ENCODE results near the gene TNIP1.

The TNIP1 gene

DNA sequence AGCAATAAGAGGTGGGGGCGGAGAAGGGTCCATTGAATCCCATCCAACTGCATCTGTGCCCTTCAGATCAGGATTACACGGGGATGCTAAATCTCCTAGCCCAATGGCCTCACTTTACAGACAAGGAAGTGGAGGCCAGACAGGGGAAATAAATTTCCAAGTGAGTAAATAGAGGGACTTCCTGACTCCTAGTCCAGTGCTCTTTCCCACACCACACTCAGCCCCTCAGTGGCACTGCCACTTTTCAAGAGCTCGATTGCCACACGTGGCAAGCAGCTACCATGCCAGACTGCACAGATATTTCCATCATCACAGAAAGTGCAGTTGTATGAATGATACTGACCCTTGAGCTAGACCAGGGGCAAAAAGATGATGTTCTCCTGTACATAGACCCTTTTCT lies 8.2 kb upstream of the TNIP1 start:
- H3K27me3 ChIP-seq (ENCODE audit: control insufficient read depth, insufficient read depth, low read length) = no peaks in the 10 kb centered on the region
- no peaks in the 10 kb centered on the region for H3K36me3 ChIP-seq (ENCODE audit: control insufficient read depth, insufficient read depth, low read length)
- H3K27ac ChIP-seq (ENCODE audit: low read depth, low read length) = no peak overlapping the region
- no peak overlapping the region for H3K4me3 ChIP-seq (ENCODE audit: low read length)
- peaks cover 4% of the 10 kb centered on the region for H3K4me1 ChIP-seq (ENCODE audit: control insufficient read depth, insufficient read depth, low read length)
- H3K9ac ChIP-seq (ENCODE audit: low read length) = no peak overlapping the region

- Histone ChIP-seq H3K27me3 (ENCODE audit: control insufficient read depth, insufficient read depth, low read length) (no peaks in the 10 kb centered on the region), H3K4me1 (ENCODE audit: control insufficient read depth, insufficient read depth, low read length) (peaks cover 4% of the 10 kb centered on the region), H3K36me3 (ENCODE audit: control insufficient read depth, insufficient read depth, low read length) (no peaks in the 10 kb centered on the region), H3K9ac (ENCODE audit: low read length) (no peak overlapping the region), H3K27ac (ENCODE audit: low read depth, low read length) (no peak overlapping the region), H3K4me3 (ENCODE audit: low read length) (no peak overlapping the region)
These were observed 6.7 kb upstream of the TNIP1 start for GRCh38 chr5:151087486-151087885.

DNA sequence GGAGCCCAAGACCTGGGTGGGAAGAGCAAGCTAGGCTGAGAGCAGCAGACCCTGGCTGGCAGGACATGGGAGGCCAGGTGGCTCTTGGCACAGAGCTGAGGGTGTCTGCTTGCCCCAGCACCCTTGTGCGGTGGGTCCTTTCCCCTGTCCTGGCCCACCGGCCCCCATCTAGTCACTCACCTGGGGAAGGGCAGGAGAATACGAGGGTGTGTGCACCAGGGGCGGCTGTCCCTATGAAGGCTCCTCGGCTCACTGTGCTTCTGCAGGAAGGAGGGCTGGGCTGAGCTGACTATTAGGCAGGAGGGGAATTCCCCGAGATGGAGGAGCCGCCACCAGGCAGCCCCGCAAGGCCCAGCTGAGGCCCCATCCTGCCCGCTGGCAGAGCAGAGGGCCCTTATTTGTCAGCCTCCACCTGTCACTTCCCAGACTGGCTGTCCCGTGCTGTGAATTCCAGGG lies 6.1 kb upstream of the TNIP1 start:
- H3K36me3 ChIP-seq (ENCODE audit: control insufficient read depth, insufficient read depth, low read length) = no peaks in the 10 kb centered on the region
- no peak overlapping the region for H3K9ac ChIP-seq (ENCODE audit: low read length)
- H3K4me3 ChIP-seq (ENCODE audit: low read length) = no peak overlapping the region
- H3K4me1 ChIP-seq (ENCODE audit: control insufficient read depth, insufficient read depth, low read length) = peaks cover 5% of the 10 kb centered on the region
- H3K27me3 ChIP-seq (ENCODE audit: control insufficient read depth, insufficient read depth, low read length) = no peaks in the 10 kb centered on the region
- H3K27ac ChIP-seq (ENCODE audit: low read depth, low read length) = no peak overlapping the region

DNA sequence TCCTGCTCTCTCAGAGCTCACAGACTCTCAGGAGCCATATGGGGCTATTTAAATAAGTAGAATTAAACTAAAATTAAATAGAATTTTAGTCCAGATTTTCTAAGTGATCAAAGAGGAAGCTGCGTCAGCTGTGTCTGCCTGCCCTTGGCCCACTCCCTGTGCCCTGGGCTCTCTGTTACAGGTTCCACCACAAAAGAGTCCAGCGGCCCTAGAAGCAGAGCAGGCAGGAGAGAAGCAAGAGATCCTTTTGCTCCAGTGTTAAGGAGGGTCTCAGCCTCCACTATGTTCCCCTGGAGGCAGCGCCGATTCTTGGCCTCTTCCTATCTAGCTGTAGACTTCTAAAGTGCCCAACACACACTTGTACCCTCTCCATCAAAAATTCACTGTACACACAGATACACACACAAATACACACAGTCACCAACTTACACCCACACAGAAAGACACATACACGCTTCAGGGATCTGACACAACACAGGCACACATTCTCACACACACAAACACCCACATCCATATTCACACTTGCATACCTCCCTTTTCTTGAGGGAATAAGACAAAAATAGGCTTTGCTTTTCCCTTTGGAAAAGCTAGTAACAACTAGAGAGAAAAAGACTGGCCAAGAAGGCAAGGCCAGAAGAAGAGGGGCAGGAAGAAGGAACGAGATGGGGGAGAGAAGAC lies 5.5 kb upstream of the TNIP1 start:
- no peak overlapping the region for H3K9ac ChIP-seq (ENCODE audit: low read length)
- H3K4me1 ChIP-seq (ENCODE audit: control insufficient read depth, insufficient read depth, low read length) = peaks cover 9% of the 10 kb centered on the region
- H3K27me3 ChIP-seq (ENCODE audit: control insufficient read depth, insufficient read depth, low read length) = no peaks in the 10 kb centered on the region
- no peak overlapping the region for H3K27ac ChIP-seq (ENCODE audit: low read depth, low read length)
- H3K36me3 ChIP-seq (ENCODE audit: control insufficient read depth, insufficient read depth, low read length) = no peaks in the 10 kb centered on the region
- no peak overlapping the region for H3K4me3 ChIP-seq (ENCODE audit: low read length)

GRCh38 chr5:151085517-151086041 lies 4.7 kb upstream of the TNIP1 start:
- peaks cover 9% of the 10 kb centered on the region for H3K4me1 ChIP-seq (ENCODE audit: control insufficient read depth, insufficient read depth, low read length)
- H3K9ac ChIP-seq (ENCODE audit: low read length) = no peak overlapping the region
- no peaks in the 10 kb centered on the region for H3K36me3 ChIP-seq (ENCODE audit: control insufficient read depth, insufficient read depth, low read length)
- peak overlapping the region; percentile 49 for H3K27ac ChIP-seq (ENCODE audit: low read depth, low read length)
- no peaks in the 10 kb centered on the region for H3K27me3 ChIP-seq (ENCODE audit: control insufficient read depth, insufficient read depth, low read length)
- no peak overlapping the region for H3K4me3 ChIP-seq (ENCODE audit: low read length)

DNA sequence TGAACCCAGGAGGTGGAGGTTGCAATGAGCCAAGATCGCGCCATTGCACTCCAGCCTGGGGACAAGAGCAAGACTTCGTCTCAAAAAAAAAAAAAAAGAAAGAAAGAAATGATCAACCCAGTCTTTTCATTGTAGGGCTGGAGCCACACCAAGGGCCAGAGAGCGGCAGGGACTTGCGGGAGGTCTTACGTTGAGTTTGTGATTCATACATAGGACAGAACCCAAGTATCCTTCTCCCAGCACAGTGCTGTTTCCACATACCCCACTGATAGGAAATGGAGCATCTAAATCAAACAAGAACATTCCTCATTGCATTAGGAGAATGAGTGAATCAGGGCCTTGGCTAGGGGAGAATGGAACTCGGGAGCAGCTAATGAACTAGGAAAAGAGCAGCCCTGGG lies 3.5 kb upstream of the TNIP1 start:
- H3K36me3 ChIP-seq (ENCODE audit: control insufficient read depth, insufficient read depth, low read length) = no peaks in the 10 kb centered on the region
- H3K9ac ChIP-seq (ENCODE audit: low read length) = no peak overlapping the region
- no peak overlapping the region for H3K27ac ChIP-seq (ENCODE audit: low read depth, low read length)
- H3K4me1 ChIP-seq (ENCODE audit: control insufficient read depth, insufficient read depth, low read length) = peaks cover 14% of the 10 kb centered on the region
- no peak overlapping the region for H3K4me3 ChIP-seq (ENCODE audit: low read length)
- H3K27me3 ChIP-seq (ENCODE audit: control insufficient read depth, insufficient read depth, low read length) = no peaks in the 10 kb centered on the region

GRCh38 chr5:151083081-151083676 lies 2.3 kb upstream of the TNIP1 start:
- Histone ChIP-seq H3K27ac (ENCODE audit: low read depth, low read length) (no peak overlapping the region), H3K27me3 (ENCODE audit: control insufficient read depth, insufficient read depth, low read length) (no peaks in the 10 kb centered on the region), H3K9ac (ENCODE audit: low read length) (no peak overlapping the region), H3K36me3 (ENCODE audit: control insufficient read depth, insufficient read depth, low read length) (no peaks in the 10 kb centered on the region), H3K4me1 (ENCODE audit: control insufficient read depth, insufficient read depth, low read length) (peaks cover 14% of the 10 kb centered on the region), H3K4me3 (ENCODE audit: low read length) (no peak overlapping the region)

DNA sequence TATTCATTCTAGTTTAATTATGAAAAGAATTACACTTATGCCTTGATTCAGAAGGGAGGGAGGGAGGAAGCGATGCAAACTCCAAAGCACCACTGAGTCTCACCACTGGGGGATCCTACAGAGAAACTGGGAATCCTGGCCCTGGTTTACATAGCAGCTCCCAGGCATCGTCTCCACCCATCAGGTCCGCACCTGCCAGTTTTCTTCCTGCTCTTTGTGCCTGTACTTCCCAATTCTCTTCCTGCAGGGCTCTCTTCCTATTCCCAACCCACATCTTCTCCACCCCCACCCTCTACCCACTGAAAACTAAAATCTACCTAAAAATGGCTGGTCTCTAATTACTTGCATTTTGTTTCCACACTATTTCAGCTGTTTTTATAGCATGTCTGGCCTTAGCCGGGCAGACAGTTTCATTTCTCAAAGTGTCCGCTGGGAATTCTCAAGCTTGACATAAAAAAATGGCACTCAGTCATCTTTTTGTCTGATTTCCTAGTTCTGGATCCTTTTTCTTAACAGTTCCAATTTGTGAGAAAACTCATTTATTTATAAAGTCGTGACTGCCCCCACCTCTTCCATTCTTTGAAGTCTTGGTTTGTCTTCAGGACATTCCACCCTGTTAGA lies 1.6 kb upstream of the TNIP1 start:
- Histone ChIP-seq H3K36me3 (ENCODE audit: control insufficient read depth, insufficient read depth, low read length) (no peaks in the 10 kb centered on the region), H3K4me1 (ENCODE audit: control insufficient read depth, insufficient read depth, low read length) (peaks cover 14% of the 10 kb centered on the region), H3K27ac (ENCODE audit: low read depth, low read length) (no peak overlapping the region), H3K4me3 (ENCODE audit: low read length) (no peak overlapping the region), H3K27me3 (ENCODE audit: control insufficient read depth, insufficient read depth, low read length) (no peaks in the 10 kb centered on the region), H3K9ac (ENCODE audit: low read length) (no peak overlapping the region)

DNA sequence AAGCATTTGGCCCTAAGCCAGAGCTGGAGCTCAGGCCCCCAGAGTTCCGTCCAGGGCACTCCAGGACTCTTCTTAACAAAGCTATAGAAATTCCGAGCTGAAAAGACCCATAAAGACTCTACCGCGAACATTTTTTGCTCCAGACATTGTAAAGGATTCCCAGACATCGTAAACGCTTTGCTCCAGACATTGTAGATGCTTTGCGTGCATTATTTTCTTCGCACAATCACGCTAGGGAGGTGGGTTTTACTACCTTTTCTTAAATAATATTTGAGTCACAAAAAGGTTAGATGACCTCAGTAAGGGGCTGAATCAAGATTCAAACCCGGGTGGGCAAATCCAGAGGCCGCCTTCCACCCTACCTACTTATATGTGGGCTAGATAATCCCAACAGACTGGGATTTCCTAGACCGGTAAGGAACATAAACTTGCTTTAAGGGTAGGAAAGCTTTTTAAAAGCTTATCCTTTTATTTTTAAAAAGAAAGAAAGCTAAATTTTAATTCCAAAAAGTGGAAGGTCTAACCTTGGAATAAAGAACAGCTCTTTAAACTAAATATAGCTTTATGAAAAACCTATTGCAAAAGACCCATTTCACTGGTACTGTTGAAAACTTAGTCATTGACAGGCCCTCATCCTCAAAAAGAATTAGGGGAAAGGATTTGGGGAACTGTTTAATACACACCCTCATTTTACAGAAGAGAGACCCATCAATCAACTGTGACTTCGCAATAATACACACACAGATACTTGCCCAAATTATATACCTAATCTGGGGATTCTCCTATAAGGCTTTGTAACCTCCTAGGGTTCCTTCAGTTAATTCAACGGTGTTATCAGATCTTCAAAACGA lies 822 bp upstream of the TNIP1 start:
- Histone ChIP-seq H3K4me1 (ENCODE audit: control insufficient read depth, insufficient read depth, low read length) (peaks cover 14% of the 10 kb centered on the region), H3K36me3 (ENCODE audit: control insufficient read depth, insufficient read depth, low read length) (no peaks in the 10 kb centered on the region), H3K27ac (ENCODE audit: low read depth, low read length) (peak overlapping the region; percentile 99), H3K9ac (ENCODE audit: low read length) (peak overlapping the region; percentile 99), H3K27me3 (ENCODE audit: control insufficient read depth, insufficient read depth, low read length) (no peaks in the 10 kb centered on the region), H3K4me3 (ENCODE audit: low read length) (peak overlapping the region; percentile 93)

DNA sequence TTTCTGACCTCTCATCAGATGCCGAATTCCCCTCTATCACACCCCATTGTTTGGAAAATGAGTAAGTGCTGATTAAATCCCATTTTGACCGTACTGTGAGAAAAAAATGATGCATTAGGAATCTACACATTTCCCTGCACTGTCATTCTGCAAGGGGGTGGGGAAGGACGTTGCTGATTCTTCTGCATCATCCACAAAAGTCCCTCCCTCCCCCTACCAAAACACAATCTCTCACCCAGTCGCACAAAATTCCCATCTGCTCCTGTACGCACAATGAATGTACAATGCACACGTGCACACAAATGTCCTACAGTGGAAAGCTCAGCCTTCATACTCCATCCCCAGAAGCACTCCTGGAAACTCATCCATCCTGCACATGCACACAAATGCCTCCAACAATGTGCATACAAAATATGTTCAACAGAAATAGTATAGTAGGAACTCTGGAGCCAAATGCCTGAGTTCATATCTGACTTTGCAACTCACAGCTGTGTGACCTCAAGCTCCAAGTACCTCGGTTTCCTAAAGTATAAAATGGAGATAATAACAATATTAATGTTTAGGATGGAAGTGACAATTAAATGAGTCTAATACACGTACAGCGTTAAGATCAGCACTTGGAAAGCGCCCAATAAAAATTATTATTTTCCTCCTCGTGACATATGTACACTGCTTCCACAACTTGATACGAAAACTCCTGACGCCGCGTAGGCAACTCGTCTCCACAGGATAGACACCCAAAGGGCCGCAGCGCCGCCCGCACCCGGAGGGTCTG lies 809 bp downstream of the TNIP1 start:
- peaks cover 12% of the 10 kb centered on the region for H3K4me1 ChIP-seq (ENCODE audit: control insufficient read depth, insufficient read depth, low read length)
- peak overlapping the region; percentile 99 for H3K27ac ChIP-seq (ENCODE audit: low read depth, low read length)
- no peaks in the 10 kb centered on the region for H3K27me3 ChIP-seq (ENCODE audit: control insufficient read depth, insufficient read depth, low read length)
- H3K9ac ChIP-seq (ENCODE audit: low read length) = peak overlapping the region; percentile 64
- H3K36me3 ChIP-seq (ENCODE audit: control insufficient read depth, insufficient read depth, low read length) = no peaks in the 10 kb centered on the region
- H3K4me3 ChIP-seq (ENCODE audit: low read length) = peak overlapping the region; percentile 93

DNA sequence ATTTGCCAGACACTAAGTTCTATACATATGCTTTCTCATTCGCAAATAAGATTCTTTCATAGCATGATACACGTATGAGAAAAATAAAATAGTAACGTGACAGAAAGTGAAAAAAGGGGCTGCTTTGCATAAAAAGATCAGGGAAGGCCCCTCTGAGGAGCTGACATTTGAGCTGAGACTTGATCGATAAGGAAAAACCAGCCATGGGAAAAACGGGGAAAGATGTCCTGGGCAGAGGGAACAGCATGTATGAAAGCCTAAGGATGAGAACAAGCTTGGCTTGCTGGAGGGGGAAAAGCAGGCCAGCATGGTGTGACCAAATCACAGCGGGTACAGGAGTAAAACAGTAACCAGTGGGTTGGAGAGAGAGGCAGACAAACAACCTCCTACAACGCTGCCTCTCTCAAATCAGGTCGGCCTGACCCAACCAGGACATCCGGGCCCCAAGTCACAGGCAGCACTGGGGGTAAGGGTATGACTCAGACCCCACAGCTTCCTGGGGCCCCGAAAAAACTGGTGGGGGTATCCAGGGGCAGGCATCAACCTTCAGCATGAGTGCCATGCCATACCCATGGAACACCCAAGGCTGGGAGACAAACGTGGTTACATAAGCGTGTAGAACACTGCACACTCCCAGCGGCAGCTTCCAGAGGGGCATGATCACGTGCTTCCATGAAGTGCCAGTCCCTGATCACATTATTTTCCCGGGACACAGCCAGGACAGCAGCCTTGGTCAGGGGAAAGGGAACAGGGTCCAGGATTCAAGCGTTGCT lies 2.2 kb downstream of the TNIP1 start:
- no peaks in the 10 kb centered on the region for H3K36me3 ChIP-seq (ENCODE audit: control insufficient read depth, insufficient read depth, low read length)
- H3K4me3 ChIP-seq (ENCODE audit: low read length) = peak overlapping the region; percentile 29
- H3K9ac ChIP-seq (ENCODE audit: low read length) = no peak overlapping the region
- no peak overlapping the region for H3K27ac ChIP-seq (ENCODE audit: low read depth, low read length)
- peaks cover 10% of the 10 kb centered on the region for H3K4me1 ChIP-seq (ENCODE audit: control insufficient read depth, insufficient read depth, low read length)
- no peaks in the 10 kb centered on the region for H3K27me3 ChIP-seq (ENCODE audit: control insufficient read depth, insufficient read depth, low read length)

Data from rectal smooth muscle tissue (tissue), 1 donor.